HCT116 (cell line): Measurements from ENCODE around the gene GCSAM. TPM values are rescaled to one million over a fixed set of nuclear protein-coding genes. Genes with fewer than 3 reads are reported as not detected.

Experiments used
- ATAC-seq: fragments of 200-7000 bp; cut with Tn5 transposase; 2 replicates; pipeline ENCODE4 v1.9.1; 2020; ENCODE audit warnings: mild to moderate bottlenecking, moderate library complexity
- BruUV-seq: library from RNA; stranded (reverse); fragments of 400-500 nt; replicated peaks from 2 replicates; lab custom pipeline; 2021; lab: Mats Ljungman, UMichigan
- CTCF ChIA-PET: fragments of 300-600 bp; sonication (Branson Sonifier 250); formaldehyde crosslinking; loops from one replicate; lab custom pipeline; 2021; ENCODE audit warnings: antibody characterized with exemption; lab: Charles Lee
- POLR2A ChIA-PET: fragments of 300-600, 350-600 bp; sonication (Branson Sonifier 250); formaldehyde crosslinking; loops from one replicate; lab custom pipeline; 2021; ENCODE audit warnings: antibody characterized with exemption; lab: Charles Lee
- RAD21 ChIA-PET, 2 experiments: fragments of 300-600 bp; sonication (Branson Sonifier 250); formaldehyde crosslinking; loops; one replicate each; lab custom pipeline; 2023; ENCODE audit warnings: low total read pairs in 2 of 2; ENCODE audit not compliant: uncharacterized antibody in 2 of 2, unreplicated experiment in 2 of 2, low non-redundant PET in 1 of 2; lab: Charles Lee
- DNase-seq: peaks from one replicate; pipeline ENCODE4 v3.0.0-alpha.2; 2010; ENCODE audit warnings: low read depth, low spot score
- H2AFZ ChIP-seq: fragments of 200-600 bp; shearing (Covaris generic), sonication (generic); 2 replicates; pipeline ENCODE4 v1.6.1; 2017; ENCODE audit warnings: low read depth, mixed run types, mixed read lengths, antibody characterized with exemption, low read length; ENCODE audit not compliant: poor library complexity, severe bottlenecking
- H3K27ac ChIP-seq: 2 replicates; pipeline ENCODE4 v1.5.1; 2012; ENCODE audit warnings: low read depth, low read length
- H3K27me3 ChIP-seq: fragments of 200-600 bp; sonication (generic); 2 replicates; pipeline ENCODE4 v1.6.1; 2016; ENCODE audit warnings: mixed run types, low read length, mixed read lengths; ENCODE audit not compliant: insufficient read depth
- H3K36me3 ChIP-seq, 2 experiments: fragments of 200-500 bp in 1 of 2; fragments of 200-600 bp in 1 of 2; sonication (Bioruptor generic) in 1 of 2; sonication (generic) in 1 of 2; 2 replicates each; pipeline versions ENCODE4 v1.5.1 to v1.6.1; 2014 to 2016; ENCODE audit warnings: low read length in 2 of 2, inconsistent platforms in 1 of 2, mixed read lengths in 1 of 2, mixed run types in 1 of 2; ENCODE audit not compliant: insufficient read depth in 2 of 2, control insufficient read depth in 1 of 2
- H3K4me1 ChIP-seq, 2 experiments: fragments of 200-600 bp in 1 of 2; sonication (generic) in 1 of 2; 2 replicates each; pipeline versions ENCODE4 v1.5.1 to v1.6.1; 2012 to 2017; ENCODE audit warnings: low read length in 2 of 2, inconsistent platforms in 1 of 2, mild to moderate bottlenecking in 1 of 2, mixed read lengths in 1 of 2, mixed run types in 1 of 2, moderate library complexity in 1 of 2; ENCODE audit not compliant: insufficient read depth in 2 of 2, control insufficient read depth in 1 of 2
- H3K4me2 ChIP-seq: fragments of 200-600 bp; sonication (generic); 2 replicates; pipeline ENCODE4 v1.6.1; 2017; ENCODE audit warnings: mixed run types, low read length, mixed read lengths
- H3K4me3 ChIP-seq, 2 experiments: fragments of 200-600 bp in 1 of 2; sonication (generic) in 1 of 2; replicated peaks in 1 of 2; 2 replicates each; pipeline ENCODE4 v1.5.1; 2011 to 2016; ENCODE audit warnings: low read length in 2 of 2, control low read depth in 1 of 2, low read depth in 1 of 2, mild to moderate bottlenecking in 1 of 2, mixed read lengths in 1 of 2, mixed run types in 1 of 2
- H3K79me2 ChIP-seq: fragments of 200-600 bp; sonication (generic); 2 replicates; pipeline ENCODE4 v1.6.1; 2017; ENCODE audit warnings: mild to moderate bottlenecking, mixed run types, low read length, moderate library complexity, mixed read lengths; ENCODE audit not compliant: insufficient read depth
- H3K9ac ChIP-seq: fragments of 200-600 bp; sonication (generic); 2 replicates; pipeline ENCODE4 v1.6.1; 2016; ENCODE audit warnings: low read length, mixed read lengths
- H3K9me2 ChIP-seq: fragments of 200-600 bp; sonication (generic), shearing (Covaris generic); 2 replicates; pipeline ENCODE4 v1.6.1; 2017; ENCODE audit warnings: mixed run types, mild to moderate bottlenecking, moderate library complexity; ENCODE audit not compliant: insufficient read depth
- H3K9me3 ChIP-seq, 2 experiments: fragments of 200-500 bp in 1 of 2; fragments of 200-600 bp in 1 of 2; sonication (Bioruptor generic) in 1 of 2; sonication (generic) in 1 of 2; 2 replicates each; pipeline ENCODE4 v1.6.1; 2014 to 2017; ENCODE audit warnings: low read length in 2 of 2, mixed read lengths in 2 of 2, inconsistent platforms in 1 of 2, low read depth in 1 of 2, mild to moderate bottlenecking in 1 of 2, mixed run types in 1 of 2, moderate library complexity in 1 of 2; ENCODE audit not compliant: control insufficient read depth in 1 of 2, insufficient read depth in 1 of 2
- H4K20me1 ChIP-seq: fragments of 200-600 bp; sonication (generic), shearing (Covaris generic); 2 replicates; pipeline ENCODE4 v1.6.1; 2017; ENCODE audit warnings: mixed run types, mild to moderate bottlenecking, moderate library complexity; ENCODE audit not compliant: insufficient read depth
- CBX3 ChIP-seq: IDR thresholded peaks from 2 replicates; pipeline ENCODE4 v1.6.1; 2012; ENCODE audit warnings: low read depth
- CEBPB ChIP-seq: IDR thresholded peaks from 2 replicates; pipeline ENCODE4 v1.6.1; 2012; ENCODE audit warnings: low read depth
- JUND ChIP-seq: IDR thresholded peaks from 2 replicates; pipeline ENCODE4 v1.6.1; 2012
- POLR2AphosphoS5 ChIP-seq: IDR thresholded peaks from 2 replicates; pipeline ENCODE4 v1.6.1; 2011; ENCODE audit warnings: mild to moderate bottlenecking, low read depth, low read length, moderate library complexity
- RAD21 ChIP-seq: IDR thresholded peaks from 2 replicates; pipeline ENCODE4 v1.6.1; 2012; ENCODE audit warnings: low read depth, mild to moderate bottlenecking
- SIN3A ChIP-seq: IDR thresholded peaks from 2 replicates; pipeline ENCODE4 v1.6.1; 2012; ENCODE audit warnings: low read depth
- SP1 ChIP-seq: IDR thresholded peaks from 2 replicates; pipeline ENCODE4 v1.6.1; 2012; ENCODE audit warnings: low read depth
- SRF ChIP-seq: IDR thresholded peaks from 2 replicates; pipeline ENCODE4 v1.6.1; 2012; ENCODE audit warnings: low read depth
- ZFX ChIP-seq: fragments of 450-650 bp; IDR thresholded peaks from 2 replicates; pipeline ENCODE4 v1.6.1; 2017
- ZNF274 ChIP-seq: fragments of 200-500 bp; sonication (Bioruptor generic); IDR thresholded peaks from 2 replicates; pipeline ENCODE4 v1.6.1; 2014; ENCODE audit warnings: mild to moderate bottlenecking, low read depth, low read length, inconsistent platforms
- intact Hi-C: fragments of 100-400 bp; cut with micrococcal nuclease; formaldehyde crosslinking; loops from 2 replicates; pipeline ENCODE4 v1.10.0; 2022
- total RNA-seq: library from RNA; stranded (reverse); gene quantifications from one replicate; pipeline ENCODE4 v1.2.1, GENCODE V29; 2021; ENCODE audit not compliant: unreplicated experiment
- TF ChIP-seq, protein P1 (sequence below): IDR thresholded peaks from 2 replicates; pipeline ENCODE4 v1.6.1; 2012
- TF ChIP-seq, protein P2 (sequence below): IDR thresholded peaks from 2 replicates; pipeline ENCODE4 v1.6.1; 2011; ENCODE audit warnings: mild to moderate bottlenecking, low read length, moderate library complexity; ENCODE audit not compliant: insufficient replicate concordance; ENCODE audit errors: extremely low read depth
- TF ChIP-seq, protein P3 (sequence below), 3 experiments: fragments of 200-600 bp in 1 of 3; sonication (generic) in 1 of 3; IDR thresholded peaks in 2 of 3; conservative IDR thresholded peaks in 1 of 3; 2 replicates each; pipeline ENCODE4 v1.5.1; 2012 to 2017; ENCODE audit warnings: low read depth in 2 of 3, low read length in 2 of 3, antibody characterized with exemption in 1 of 3, borderline replicate concordance in 1 of 3, control low read depth in 1 of 3, mild to moderate bottlenecking in 1 of 3, mixed read lengths in 1 of 3, mixed run types in 1 of 3, moderate library complexity in 1 of 3; ENCODE audit not compliant: insufficient read depth in 1 of 3

The GCSAM gene
- total RNA-seq, 1 experiment from 2014 or later: not detected

DNA sequence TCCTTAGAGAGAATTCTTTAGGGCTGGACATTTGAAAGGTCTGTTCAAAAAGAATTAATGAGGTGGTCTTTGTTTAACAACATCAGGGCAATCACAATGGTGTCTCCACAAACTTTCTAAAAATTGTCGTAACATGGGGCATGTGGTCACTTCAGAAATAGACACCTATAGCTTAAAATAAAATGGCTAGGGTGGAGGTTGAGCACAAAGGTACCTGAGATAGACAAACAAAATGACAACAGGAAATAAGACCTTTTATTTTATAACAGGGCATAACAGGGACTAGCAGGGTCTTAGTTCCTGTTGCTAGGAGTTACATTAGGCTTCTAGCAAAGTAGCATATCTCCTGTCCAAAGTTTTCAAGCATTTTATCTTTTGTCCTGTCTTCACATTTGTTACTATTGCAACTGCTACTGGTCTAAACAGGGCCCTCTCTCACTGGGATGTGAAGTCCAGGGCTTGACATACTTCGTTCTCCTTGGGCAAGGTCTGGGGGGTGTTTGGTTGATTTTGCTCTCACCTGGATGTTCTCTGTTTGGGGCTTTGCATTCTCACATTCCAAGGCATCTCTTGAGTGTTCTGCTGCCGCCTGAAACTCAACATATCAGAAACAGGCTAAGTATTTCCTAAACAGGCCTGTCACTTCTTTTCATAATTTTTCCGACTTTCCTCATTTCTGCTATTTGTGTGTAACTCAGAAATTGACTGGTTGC, 3.0 kb downstream of the GCSAM start:
- no peaks in the 10 kb centered on the region for H3K9me2 ChIP-seq
- H3K4me3 ChIP-seq: no peak overlapping the region
- ChIA-PET RAD21 (no interaction called here), POLR2A (no interaction called here), CTCF (interaction anchor here (0.8 to 1.0 kb wide), 2 partner anchors 18 to 19 kb away, joined by 3 to 4 read pairs; no protein-coding TSS in a partner anchor)
- H3K4me2 ChIP-seq: no peak overlapping the region
- TF ChIP-seq SP1 (no peak), POLR2AphosphoS5 (no peak), SRF (no peak), CBX3 (no peak)
- TF ChIP-seq, protein P1, sequence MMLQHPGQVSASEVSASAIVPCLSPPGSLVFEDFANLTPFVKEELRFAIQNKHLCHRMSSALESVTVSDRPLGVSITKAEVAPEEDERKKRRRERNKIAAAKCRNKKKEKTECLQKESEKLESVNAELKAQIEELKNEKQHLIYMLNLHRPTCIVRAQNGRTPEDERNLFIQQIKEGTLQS: no peak
- no TSS peak for BruUV-seq
- intact Hi-C loops: no loop called here
- no peaks in the 10 kb centered on the region for H4K20me1 ChIP-seq
- DNase-seq (no peak), ATAC-seq (no peak)
- no peak overlapping the region for H3K27ac ChIP-seq
- no peaks in the 10 kb centered on the region; a peak in 1 of 4 replicates for H3K4me1 ChIP-seq
- H3K27me3 ChIP-seq: no peaks in the 10 kb centered on the region
- H3K79me2 ChIP-seq: no peaks in the 10 kb centered on the region
- no peak overlapping the region for H2AFZ ChIP-seq
- H3K9ac ChIP-seq: no peak overlapping the region
- H3K36me3 ChIP-seq: peaks cover 4 to 5% of the 10 kb centered on the region in 2 experiments; a peak in 2 of 4 replicates
- H3K9me3 ChIP-seq: no peaks in the 10 kb centered on the region

DNA sequence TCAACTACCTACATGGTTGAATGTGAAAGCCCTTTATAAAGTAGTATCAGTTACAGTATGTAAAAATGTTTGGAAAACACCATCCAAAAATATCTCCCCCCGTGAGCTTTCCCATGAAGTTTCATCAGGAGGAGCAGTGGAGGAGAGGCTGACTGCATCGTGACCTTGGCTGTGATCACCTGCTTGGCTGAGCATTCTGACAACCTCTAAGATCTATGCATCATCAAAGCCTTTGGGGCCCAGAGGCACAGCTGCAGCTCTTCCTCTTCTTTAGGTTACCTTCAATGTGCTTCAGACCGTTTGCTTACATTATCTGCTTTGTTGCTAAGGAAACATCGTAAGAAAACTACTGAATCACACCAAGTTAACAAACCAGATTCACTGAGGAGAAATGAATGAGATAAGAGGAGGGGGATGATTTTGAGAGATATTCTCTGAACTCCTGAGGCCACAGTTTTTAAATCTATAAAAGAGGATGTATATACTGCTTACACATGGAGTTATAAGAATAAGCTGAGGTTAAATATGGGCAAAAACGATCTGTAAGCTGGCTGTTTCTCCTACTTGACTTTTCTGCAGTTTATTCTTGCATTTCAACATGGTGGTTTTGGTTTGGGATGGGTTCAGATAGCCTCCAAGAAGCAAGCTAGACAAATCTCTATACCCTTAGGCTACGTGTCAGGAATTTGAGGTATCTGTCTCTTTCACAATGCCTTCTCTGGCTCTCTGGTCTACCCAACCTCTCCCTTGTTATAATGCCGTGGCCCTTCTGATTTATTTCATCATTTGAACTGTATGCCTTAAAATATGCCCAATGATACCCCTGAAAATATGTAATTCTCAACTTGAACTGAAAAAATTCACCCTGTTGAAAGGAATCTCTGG, 4.0 kb downstream of the GCSAM start:
- ChIA-PET POLR2A (no interaction called here), RAD21 (no interaction called here), CTCF (interaction anchor here (0.8 kb wide), 1 partner anchor 17 kb away, joined by 3 read pairs; no protein-coding TSS in a partner anchor)
- Histone ChIP-seq H4K20me1 (no peaks in the 10 kb centered on the region), H3K4me2 (no peak overlapping the region), H3K79me2 (no peaks in the 10 kb centered on the region), H3K9me2 (no peaks in the 10 kb centered on the region), H3K27me3 (no peaks in the 10 kb centered on the region), H3K9ac (no peak overlapping the region), H3K27ac (no peak overlapping the region), H3K36me3 (peaks cover 4 to 5% of the 10 kb centered on the region in 2 experiments; a peak in 2 of 4 replicates), H3K4me1 (no peaks in the 10 kb centered on the region), H2AFZ (no peak overlapping the region), H3K4me3 (no peak overlapping the region), H3K9me3 (no peaks in the 10 kb centered on the region)
- intact Hi-C loops: no loop called here
- no peak for ATAC-seq
- BruUV-seq: no TSS peak
- no peak for DNase-seq
- TF ChIP-seq, protein P2, sequence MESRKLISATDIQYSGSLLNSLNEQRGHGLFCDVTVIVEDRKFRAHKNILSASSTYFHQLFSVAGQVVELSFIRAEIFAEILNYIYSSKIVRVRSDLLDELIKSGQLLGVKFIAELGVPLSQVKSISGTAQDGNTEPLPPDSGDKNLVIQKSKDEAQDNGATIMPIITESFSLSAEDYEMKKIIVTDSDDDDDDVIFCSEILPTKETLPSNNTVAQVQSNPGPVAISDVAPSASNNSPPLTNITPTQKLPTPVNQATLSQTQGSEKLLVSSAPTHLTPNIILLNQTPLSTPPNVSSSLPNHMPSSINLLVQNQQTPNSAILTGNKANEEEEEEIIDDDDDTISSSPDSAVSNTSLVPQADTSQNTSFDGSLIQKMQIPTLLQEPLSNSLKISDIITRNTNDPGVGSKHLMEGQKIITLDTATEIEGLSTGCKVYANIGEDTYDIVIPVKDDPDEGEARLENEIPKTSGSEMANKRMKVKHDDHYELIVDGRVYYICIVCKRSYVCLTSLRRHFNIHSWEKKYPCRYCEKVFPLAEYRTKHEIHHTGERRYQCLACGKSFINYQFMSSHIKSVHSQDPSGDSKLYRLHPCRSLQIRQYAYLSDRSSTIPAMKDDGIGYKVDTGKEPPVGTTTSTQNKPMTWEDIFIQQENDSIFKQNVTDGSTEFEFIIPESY: no peak
- TF ChIP-seq, protein P1: no peak
- TF ChIP-seq, protein P3, sequence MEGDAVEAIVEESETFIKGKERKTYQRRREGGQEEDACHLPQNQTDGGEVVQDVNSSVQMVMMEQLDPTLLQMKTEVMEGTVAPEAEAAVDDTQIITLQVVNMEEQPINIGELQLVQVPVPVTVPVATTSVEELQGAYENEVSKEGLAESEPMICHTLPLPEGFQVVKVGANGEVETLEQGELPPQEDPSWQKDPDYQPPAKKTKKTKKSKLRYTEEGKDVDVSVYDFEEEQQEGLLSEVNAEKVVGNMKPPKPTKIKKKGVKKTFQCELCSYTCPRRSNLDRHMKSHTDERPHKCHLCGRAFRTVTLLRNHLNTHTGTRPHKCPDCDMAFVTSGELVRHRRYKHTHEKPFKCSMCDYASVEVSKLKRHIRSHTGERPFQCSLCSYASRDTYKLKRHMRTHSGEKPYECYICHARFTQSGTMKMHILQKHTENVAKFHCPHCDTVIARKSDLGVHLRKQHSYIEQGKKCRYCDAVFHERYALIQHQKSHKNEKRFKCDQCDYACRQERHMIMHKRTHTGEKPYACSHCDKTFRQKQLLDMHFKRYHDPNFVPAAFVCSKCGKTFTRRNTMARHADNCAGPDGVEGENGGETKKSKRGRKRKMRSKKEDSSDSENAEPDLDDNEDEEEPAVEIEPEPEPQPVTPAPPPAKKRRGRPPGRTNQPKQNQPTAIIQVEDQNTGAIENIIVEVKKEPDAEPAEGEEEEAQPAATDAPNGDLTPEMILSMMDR (IDR thresholded peaks at IDR 0.05 in 2 of 3, conservative IDR thresholded peaks at IDR 0.05 in 1 of 3; ENCODE audit: borderline replicate concordance in 1 of 3, insufficient read depth in 1 of 3, low read depth in 2 of 3, low read length in 2 of 3): no peak
- TF ChIP-seq ZFX (no peak), CEBPB (no peak), JUND (no peak), RAD21 (no peak), SIN3A (no peak), ZNF274 (no peak), SP1 (no peak)
